HG03159 (cell line): ENCODE measurements around the gene TMEM198.
A peak's percentile ranks its signal among the peaks of the same experiment; 100 is the strongest.

Source experiments
- ATAC-seq: cut with Tn5 transposase; IDR thresholded peaks from one replicate; pipeline ENCODE4 v1.9.1; 2021; ENCODE audit warnings: mild to moderate bottlenecking, moderate library complexity; ENCODE audit not compliant: unreplicated experiment

TMEM198 gene

DNA sequence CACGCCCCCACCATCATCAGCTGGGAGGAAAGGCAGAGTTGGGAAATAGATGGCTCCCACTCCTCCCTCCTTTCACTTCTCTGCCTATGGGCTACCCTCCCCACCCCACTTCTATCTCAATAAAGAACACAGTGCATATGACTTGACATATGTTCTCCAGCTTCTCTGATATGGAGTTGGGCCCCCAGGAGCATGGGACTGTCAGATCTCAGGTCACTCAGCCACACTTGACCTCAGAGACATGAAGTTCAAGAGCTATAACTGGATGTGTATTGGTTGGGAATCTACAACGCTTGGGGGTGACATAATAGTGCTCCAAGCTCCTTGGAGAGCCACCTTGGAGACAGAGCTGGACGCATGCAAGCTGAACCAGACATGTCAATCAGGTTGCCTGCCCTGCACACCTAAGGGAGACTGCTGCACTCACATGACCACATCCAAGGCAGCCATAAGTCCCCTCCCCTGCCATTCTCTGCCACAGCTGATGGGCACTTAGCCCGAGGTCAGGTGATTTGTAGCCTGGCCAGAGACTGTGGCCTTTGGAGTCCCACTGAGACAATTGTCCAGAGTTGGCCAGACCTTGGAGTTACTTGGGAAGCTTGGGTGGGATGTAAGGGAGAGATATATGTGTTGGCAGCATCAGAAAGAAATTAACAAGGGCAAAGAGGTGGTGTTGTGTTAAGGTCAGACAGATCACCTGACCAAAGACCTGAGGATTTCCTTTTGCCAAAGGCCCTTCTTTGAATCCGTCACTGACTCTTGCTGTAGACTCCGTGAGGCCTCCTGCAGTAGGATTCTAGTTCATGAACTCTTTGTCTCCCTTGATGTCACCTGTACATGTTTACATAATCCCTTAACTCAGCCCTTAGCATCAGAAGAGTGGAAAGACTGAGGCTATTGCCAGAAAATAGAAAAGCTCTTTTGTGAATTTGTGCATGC is 32.0 kb downstream of the TMEM198 start:
- ATAC-seq = no peak

DNA sequence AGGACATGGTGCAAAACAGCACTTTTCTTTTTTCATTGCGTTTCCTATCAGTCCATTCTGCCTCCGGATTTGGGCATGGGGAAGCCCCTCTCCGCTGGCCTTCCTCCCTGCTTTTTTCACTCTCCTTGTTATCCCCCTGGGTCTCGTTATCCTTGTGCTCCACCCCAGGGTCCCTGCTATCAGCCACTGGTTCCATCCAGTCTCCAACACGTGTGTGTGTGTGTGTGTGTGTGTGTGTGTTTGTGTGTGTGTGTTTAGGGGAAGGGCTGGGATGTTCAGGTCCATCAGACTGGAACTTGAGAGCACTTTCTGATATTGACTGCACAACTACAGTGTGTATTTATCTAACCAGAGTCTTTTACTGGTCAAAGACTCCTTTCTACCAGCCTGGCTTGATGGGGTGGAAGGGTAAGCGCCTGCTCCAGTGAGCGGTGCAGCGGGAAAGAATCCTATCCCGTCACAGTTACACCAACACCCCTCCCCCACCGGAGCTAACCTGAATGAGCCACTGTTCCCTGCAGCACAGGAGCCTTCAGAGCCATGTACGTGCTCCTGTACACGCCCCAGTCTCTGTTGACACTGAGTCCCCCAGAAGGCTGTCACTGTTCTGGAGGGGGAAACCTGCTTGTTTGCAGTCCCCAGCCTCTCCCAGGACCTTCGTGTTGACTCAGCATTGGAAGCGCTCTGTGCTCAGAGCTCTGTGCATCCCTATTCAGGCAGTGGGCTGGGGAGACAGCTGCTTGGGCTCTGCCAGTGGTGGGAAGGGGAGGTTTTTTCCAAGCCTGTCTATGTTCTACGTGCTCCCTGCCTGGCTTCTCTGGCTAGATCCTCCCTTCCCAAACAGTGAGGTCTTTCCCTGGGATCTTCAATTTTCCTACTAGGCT is 32.9 kb downstream of the TMEM198 start:
- no peak for ATAC-seq

DNA sequence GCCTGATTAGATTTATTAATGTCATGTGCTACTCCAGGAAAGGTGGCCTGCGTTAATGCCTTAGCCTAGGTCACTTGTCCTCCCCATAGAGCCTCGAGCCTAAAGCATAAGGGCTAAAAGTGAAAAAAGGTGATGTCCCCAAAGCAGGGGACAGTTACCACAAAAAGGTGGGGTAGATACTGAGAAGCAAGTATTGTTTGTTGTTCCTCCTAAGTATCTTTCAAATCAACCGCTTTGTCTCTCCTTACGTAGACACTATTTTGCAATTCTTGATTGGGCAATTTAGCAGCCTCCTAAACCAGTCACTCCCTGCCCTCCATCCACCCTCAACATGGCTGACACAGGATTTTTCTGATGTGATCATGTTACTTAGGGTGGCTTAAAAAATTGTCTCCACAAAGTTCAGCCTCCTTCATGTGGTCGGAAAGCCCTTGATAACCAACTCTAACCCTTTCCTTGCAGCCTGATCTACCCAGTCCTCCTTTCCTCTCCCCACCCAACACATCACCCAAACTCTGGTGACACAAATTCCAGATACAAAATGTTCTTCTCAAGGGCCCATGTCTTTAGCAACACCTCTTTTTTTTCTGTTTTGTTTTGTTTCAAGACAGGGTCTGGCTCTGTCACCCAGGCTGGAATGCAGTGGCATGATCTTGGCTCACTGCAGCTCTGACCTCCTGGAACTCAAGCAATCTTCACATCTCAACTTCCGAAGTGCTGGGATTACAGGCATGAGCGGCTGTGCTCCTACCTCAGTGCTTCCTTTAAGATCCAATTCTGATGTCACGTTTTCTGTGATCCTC is 35.2 kb downstream of the TMEM198 start:
- ATAC-seq = no peak

DNA sequence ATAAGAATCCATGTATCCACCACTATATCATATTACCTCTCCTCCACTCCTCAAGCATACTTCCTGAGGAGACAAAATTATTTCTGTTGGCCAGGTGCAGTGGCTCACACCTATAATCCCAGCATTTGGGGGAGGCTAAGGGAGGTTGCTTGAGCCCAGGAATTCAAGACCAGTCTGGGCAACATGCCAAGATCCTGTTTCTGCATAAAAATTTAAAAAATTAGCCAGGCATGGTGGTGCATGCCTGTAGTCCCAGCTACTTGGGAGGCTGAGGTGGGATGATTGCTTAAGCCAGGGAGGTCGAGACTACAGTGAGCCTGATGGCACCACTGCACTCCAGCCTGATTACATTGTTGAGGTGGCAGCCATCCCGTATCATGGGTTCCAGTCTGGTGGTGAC is 37.5 kb downstream of the TMEM198 start:
- no peak for ATAC-seq

DNA sequence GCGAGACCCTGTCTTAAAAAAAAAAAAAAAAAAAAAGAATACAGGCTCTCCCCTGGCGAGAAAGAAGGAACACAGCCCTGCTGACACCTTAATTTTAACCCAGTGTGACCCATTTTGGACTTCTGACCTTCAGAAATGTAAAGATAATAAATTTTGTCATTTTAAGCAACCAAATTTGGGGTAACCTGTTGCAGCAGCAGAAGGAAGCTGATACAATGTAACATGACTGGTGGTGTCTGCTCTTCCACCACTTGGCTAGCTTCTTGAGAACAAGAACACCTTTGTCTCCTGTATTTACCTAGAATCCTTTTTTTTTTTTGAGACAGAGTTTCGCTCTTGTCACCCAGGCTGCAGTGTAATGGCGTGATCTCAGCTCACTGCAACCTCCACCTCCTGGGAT is 47.3 kb downstream of the TMEM198 start:
- ATAC-seq = no peak

DNA sequence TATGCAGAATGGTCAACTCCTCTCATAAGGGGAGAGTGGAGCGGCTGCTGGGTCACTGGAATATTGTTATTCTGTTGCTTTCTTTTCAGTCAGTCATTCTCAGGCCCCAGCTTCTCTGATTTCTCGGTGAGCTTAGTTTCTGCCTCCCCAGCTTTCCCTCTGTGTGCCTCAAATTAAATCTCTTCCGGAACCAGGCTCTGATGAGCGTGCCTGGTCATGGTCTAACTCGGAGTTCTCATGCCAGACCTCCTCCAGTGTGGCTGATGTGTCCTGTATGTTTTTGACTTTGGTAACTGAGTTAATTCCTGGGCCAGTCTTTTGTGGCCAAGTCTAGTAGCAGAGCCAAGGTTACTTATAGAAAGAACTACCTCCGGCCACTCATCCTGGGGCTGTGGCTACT is 48.9 kb downstream of the TMEM198 start:
- no peak for ATAC-seq

DNA sequence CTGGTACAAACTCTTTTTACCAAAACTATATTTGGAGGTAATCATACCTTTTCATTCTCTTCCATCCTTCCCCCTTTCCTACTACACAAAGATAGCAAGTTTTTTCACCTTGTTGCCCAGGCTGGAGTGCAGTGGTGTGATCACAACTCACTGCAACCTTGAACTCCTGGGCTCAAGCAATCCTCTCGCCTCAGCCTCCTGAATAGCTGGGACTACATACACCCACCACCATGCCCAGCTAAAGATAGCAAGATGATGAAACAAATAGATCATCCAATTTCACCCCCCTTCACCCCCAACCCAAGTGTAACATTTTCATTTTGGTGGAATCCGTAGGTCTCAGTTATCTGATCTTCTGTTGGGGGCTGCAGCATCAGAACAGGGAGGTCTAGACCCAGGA is 49.3 kb downstream of the TMEM198 start:
- ATAC-seq = no peak

DNA sequence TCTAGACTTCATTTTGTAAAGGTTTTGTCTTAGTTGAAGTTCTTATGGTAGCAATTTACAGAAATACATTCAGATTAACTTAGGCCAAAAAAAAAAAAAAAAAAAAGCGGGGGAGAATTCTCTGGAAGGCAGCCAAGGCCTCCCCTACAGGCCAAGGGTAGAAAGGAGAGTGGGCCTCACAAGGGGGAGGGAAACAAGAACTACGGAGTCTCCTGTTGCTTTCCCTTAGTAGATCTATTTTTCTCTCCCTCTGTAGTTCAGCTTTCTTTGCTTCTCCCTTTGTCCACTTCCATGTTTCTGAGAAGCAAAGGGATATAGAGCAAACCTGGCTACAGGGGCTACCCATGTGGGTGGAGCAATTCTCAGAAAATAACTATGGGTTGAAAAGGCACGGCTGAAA is 51.4 kb downstream of the TMEM198 start:
- no peak for ATAC-seq

DNA sequence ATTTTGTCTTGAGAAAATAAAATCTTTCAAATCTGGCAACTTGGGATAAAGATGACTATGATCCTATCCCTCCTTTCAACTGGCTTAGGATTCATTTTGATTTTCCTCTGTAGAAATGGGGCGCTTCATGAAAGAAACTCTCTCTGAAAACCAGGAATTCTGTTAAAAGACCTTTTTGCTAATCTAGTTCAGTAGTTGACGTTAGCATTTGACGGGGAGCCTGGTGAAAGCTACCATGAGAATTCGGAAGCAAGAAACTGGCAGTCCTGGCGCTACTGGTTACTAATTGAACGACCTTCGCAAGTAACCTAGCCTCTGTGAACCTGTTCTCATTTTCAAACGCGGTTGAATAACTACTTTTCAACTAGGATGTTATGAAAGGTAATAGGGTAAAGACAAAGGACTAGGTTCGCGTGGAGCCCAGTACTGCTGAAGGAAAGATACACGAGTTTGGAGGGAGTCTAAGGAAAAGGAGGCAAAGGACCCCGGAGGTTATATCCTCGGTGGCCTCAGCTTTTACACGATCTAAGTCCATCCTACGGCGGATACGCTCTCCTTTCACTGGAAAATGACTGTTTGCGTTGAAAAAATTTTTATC is 53.2 kb downstream of the TMEM198 start:
- peak; percentile 0 for ATAC-seq

DNA sequence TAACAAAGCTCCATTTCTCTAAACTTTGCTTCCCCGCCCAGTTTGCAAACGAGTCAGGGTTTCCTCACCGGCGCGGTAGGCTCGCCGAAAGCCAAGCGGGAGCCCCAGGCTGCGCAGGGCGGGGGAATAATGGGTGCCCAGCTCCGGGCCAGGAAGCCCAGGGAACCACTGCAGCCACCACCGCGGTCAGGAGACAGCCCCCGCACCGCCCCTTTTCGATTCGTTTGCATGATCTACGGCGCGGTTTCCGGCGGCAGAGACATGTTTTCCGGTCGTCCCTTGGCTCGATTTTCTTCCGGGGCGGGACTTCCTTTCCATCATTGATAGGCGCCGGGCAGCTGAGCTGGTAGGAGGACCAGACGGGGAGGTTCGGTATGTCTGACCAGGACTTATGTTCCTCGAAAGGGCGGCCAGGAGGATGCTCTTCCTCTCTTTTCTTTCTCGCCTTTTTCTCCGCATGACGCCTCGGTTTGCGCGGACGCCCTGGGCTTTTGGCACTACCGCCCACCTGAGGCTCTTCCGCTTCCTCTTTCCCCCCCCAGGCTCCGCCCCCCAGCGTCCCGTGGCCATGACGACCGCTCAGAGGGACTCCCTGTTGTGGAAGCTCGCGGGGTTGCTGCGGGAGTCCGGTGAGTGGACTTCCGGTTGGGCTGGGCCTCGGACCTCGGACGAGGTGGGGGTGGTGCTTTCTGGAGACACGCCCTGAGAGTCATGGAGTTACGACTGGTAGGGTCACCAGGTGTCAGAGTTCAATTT is 53.9 kb downstream of the TMEM198 start, which contains the start of gene STK11IP:
Gene STK11IP (plus strand): TSS at position 306 of the 756 bp plus-strand sequence. CDS start 263 bp downstream, at position 569.
- peak; percentile 90 for ATAC-seq

DNA sequence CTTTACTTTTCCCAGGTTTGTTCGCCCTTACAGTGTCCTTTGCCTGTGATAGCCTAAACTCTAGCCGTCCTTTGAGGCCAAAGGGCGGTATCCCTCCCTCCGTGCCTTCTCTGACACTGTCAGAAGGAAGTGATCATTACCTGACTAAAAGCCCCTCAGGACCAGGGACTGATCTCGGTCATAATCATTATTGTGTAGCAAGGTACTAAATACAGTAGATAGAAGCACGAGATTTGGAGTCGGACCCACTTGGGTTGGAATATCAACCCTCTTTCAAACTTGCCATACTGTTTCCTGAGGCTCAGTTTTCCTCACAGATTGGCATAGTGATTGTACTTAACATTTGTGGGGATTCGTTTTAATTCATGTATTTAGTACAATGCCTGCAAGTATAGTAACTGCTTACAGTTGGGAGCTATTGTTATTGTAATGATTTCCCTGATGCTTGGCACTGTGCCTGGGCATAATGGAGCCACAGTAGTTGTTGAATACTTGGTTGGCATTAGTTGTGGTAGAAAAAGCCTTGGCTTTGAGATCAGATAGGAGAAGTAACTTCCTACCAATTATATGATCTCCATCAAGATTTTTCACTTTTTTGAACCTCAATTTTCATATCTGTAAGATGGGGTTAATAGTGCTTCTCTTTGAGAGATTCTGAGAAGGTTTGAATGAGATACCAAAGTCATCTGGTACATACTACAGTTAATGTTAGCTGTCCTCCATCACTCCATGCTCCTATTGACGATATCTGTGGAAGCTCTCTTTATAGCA is 54.7 kb downstream of the TMEM198 start:
- no peak for ATAC-seq
